GM19397 (cell line): ENCODE measurements around the gene SRC.

Source experiments
- ATAC-seq: cut with Tn5 transposase; IDR thresholded peaks from one replicate; pipeline ENCODE4 v1.9.1; 2021; ENCODE audit warnings: mild to moderate bottlenecking, moderate library complexity; ENCODE audit not compliant: unreplicated experiment

The SRC gene

GRCh38 chr20:37445041-37445440 lies 99.1 kb downstream of the SRC start:
- no peak for ATAC-seq

GRCh38 chr20:37446286-37447032 lies 100.5 kb downstream of the SRC start:
- ATAC-seq, result no peak

- ATAC-seq, result no peak
Observed at GRCh38 chr20:37447688-37448087, 101.7 kb downstream of the SRC start.

DNA sequence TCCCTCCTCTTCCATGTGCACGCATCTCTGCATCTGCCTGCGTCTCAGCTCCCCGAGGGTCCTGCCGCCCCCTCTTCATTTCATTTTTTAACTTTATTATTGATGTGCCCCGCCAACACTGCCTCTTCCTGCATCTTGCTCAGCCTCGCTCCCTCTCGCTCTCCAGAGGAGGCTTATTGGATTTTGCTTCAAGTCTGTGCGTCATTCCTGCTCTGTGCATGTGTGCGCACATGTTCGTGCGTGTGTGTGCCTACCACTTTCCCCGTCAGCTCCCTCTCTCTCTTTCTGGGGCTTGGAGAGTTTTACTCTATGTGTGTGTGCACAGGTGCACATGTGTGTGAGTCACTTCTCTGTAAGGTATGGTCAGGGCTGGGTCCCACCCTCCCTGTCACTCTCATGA lies 103.3 kb downstream of the SRC start:
- no peak for ATAC-seq

DNA sequence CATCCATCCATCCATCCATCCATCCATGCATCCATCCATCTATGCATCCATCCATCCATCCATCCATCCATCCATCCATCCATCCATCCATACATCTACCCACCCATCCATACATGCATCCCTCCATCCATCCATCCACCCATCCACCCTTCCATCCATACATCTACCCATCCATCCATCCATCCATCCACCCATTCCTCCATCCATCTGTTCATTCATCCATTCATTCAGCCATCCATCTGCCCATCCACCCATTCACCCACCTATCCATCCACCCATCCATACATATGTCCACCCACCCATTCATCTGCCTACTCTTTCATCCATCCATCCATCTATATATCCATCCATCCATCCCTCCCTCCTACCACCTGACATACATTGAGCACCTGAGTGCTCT lies 104.4 kb downstream of the SRC start:
- ATAC-seq, result no peak

- no peak for ATAC-seq
Observed at GRCh38 chr20:37451616-37452015, 105.7 kb downstream of the SRC start.

- ATAC-seq, result no peak
Observed at GRCh38 chr20:37452236-37452635, 106.3 kb downstream of the SRC start.

DNA sequence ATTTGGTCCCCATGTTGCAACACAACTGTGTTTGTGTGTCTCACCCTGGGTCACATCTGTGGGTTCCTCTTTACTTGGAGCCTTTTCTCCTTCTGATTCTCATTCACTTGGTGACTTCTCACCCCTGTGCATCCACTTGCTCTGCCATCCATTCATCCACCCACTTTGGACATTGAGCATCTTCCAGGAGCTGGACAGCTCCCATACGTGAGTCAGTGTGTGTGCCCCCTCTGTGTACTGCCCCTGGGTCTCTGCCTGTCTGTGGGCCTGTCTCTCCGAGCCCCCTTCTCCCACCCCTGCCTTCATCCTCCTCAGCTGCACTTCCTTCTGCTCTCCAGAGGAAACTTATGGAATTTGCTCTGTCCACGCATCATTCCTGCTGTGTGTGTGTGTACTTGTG lies 107.3 kb downstream of the SRC start:
- no peak for ATAC-seq

DNA sequence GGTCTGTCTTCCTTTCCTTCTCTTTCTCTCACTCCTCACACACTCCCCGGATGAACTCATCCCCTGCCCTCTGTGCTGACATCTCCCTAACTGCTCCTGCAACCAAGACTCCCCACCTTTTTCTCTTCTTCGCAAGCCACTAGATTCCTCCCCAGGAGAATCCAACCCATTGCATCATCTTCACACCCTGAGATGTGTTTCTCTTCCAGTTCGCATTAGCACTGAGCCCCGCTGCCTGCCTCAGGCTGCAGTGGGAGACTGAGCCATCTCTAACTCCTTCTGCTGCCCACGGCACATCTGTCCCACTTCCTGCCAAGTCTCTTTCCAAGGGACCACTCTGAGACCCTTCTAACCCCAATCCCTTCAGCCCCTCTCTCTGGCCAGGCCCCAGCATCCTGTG lies 107.9 kb downstream of the SRC start:
- ATAC-seq, result no peak

GRCh38 chr20:37454636-37455385 lies 108.9 kb downstream of the SRC start:
- no peak for ATAC-seq
